ENCODE results near the gene TRMT44. TPM values are rescaled to one million over a fixed set of nuclear protein-coding genes. Genes with fewer than 3 reads are reported as not detected.

Gene TRMT44
- total and polyA plus RNA-seq, 7 experiments from 2014 or later = 13.8 to 33.7 (median 29.3) TPM

DNA sequence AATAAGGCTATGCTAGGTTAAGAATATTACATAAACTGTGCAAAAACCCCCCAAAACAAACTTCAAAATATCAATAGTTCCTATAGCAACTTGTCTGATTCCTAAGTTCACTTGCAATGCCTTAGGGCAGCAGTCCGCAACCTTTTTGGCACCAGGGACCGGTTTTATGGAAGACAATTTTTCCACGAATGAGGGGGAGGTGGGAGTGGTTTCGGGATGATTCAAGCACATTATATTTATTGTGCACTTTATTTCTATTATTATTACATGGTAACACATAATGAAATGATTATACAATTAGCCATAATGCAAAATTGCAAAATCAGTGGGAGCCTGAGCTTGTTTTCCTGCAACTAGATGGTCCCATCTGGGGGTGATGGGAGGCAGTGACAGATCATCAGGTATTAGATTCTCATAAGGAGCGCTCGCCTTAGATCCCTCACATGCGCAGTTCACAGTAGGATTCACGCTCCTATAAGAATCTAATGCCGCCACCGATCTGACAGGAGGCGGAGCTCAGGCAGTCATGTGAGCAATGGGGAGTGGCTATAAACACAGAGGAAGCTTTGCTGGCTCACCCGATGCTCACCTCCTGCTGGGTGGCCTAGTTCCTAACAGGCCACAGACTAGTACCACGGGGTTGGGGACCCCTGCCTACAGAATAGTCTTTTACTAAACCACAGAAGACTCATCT, 39.8 kb upstream of the TRMT44 start:
- ChIA-PET CTCF (no interaction called here), POLR2A (no interaction called here)
- Histone ChIP-seq H3K9me3 (ENCODE audit: control insufficient read depth in 2 of 3, low read length in 3 of 3) (no peaks in the 10 kb centered on the region), H3K4me3 (ENCODE audit: low read length) (no peak overlapping the region), H3K36me3 (ENCODE audit: control insufficient read depth in 2 of 3, insufficient read depth in 3 of 3, low read length in 3 of 3) (peaks cover 0 to 31% (median 0%) of the 10 kb centered on the region in 3 experiments), H3K27me3 (ENCODE audit: control insufficient read depth in 2 of 2, insufficient read depth in 2 of 2, low read length in 2 of 2) (no peaks in the 10 kb centered on the region), H3K27ac (ENCODE audit: low read depth, low read length) (no peak overlapping the region), H3K4me1 (ENCODE audit: control insufficient read depth in 2 of 2, insufficient read depth in 2 of 2, low read length in 2 of 2) (no peaks in the 10 kb centered on the region)
- no peak for DNase-seq
- Mint-ChIP-seq H3K4me3 (no peak overlapping the region), H3K9me3 (peaks cover 0 to 1% (median 0%) of the 10 kb centered on the region in 11 donors), H3K27ac (no peak overlapping the region), H3K36me3 (peaks cover 0 to 50% (median 9%) of the 10 kb centered on the region in 5 donors), H3K27me3 (no peaks in the 10 kb centered on the region), H3K4me1 (peaks cover 0 to 2% (median 0%) of the 10 kb centered on the region in 7 donors)
- ATAC-seq = no peak
- intact Hi-C loops (cut with micrococcal nuclease) = no loop called here

DNA sequence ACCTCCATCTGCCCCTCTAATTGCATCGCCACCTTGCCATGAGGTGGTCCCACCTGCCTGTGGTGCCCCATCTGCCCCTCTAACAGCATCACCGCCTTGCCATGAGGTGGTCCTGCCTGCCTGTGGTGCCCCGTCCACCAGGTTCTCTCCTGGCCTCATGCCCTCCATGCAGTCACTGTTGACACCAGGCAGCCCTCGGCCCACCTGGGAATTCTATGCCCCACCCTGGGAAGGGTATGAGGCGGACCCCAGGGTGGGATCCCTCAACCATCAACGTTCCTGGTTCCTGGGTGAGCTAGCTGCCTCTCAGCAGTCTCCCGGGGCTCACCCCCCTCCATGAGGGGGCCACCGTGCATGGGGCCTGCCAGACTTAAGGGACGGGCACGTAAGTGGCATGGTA, 38.9 kb upstream of the TRMT44 start:
- Histone ChIP-seq H3K36me3 (ENCODE audit: control insufficient read depth in 2 of 3, insufficient read depth in 3 of 3, low read length in 3 of 3) (peaks cover 0 to 38% (median 0%) of the 10 kb centered on the region in 3 experiments), H3K9me3 (ENCODE audit: control insufficient read depth in 2 of 3, low read length in 3 of 3) (no peaks in the 10 kb centered on the region), H3K4me1 (ENCODE audit: control insufficient read depth in 2 of 2, insufficient read depth in 2 of 2, low read length in 2 of 2) (no peaks in the 10 kb centered on the region), H3K27ac (ENCODE audit: low read depth, low read length) (no peak overlapping the region), H3K4me3 (ENCODE audit: low read length) (no peak overlapping the region), H3K27me3 (ENCODE audit: control insufficient read depth in 2 of 2, insufficient read depth in 2 of 2, low read length in 2 of 2) (no peaks in the 10 kb centered on the region)
- intact Hi-C loops (cut with micrococcal nuclease) = no loop called here
- ChIA-PET CTCF (interaction anchor here (1.1 to 2.6 kb wide), 3 partner anchors 15 to 225 kb away, joined by 3 to 15 read pairs (median 3); no protein-coding TSS in a partner anchor), POLR2A (no interaction called here)
- H3K27ac Mint-ChIP-seq = no peak overlapping the region
- H3K4me3 Mint-ChIP-seq = no peak overlapping the region
- peaks cover 0 to 2% (median 0%) of the 10 kb centered on the region in 7 donors for H3K4me1 Mint-ChIP-seq
- ATAC-seq = no peak
- no peak for DNase-seq
- no peaks in the 10 kb centered on the region for H3K27me3 Mint-ChIP-seq
- H3K36me3 Mint-ChIP-seq = peaks cover 0 to 54% (median 9%) of the 10 kb centered on the region in 5 donors
- peaks cover 0 to 1% (median 0%) of the 10 kb centered on the region in 11 donors for H3K9me3 Mint-ChIP-seq

DNA sequence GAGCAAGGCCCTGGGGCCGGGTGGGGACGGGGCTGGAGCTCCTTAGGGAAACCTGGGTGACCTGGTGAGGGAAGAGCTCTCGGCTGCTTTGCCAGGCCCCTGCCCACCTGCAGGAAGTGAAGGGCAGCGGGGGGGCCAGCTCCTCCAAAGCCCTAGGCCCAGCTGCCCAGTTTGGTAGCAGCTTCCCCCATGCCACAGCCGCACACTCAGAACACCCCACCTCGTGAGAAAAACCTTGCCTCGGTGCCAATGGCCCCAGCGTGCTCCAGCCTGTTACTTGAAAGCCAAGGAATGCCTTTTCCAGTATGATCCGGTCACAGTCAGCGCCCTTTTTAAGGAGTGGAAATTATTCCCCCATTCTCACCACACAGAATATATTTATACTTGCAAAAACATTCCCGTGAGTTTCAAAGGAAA, 38.4 kb upstream of the TRMT44 start:
- CTCF ChIA-PET = interaction anchor here (1.1 to 2.6 kb wide), 3 partner anchors 16 to 225 kb away, joined by 3 to 15 read pairs (median 3); no protein-coding TSS in a partner anchor
- ATAC-seq (no peak), DNase-seq (no peak)
- H3K27me3 ChIP-seq (ENCODE audit: control insufficient read depth in 2 of 2, insufficient read depth in 2 of 2, low read length in 2 of 2) = no peaks in the 10 kb centered on the region
- H3K4me1 Mint-ChIP-seq = peaks cover 0 to 2% (median 0%) of the 10 kb centered on the region in 7 donors
- H3K4me3 ChIP-seq (ENCODE audit: low read length) = no peak overlapping the region
- no peaks in the 10 kb centered on the region for H3K4me1 ChIP-seq (ENCODE audit: control insufficient read depth in 2 of 2, insufficient read depth in 2 of 2, low read length in 2 of 2)
- H3K9me3 ChIP-seq (ENCODE audit: control insufficient read depth in 2 of 3, low read length in 3 of 3) = no peaks in the 10 kb centered on the region
- intact Hi-C loops (cut with micrococcal nuclease) = no loop called here
- H3K4me3 Mint-ChIP-seq = no peak overlapping the region
- H3K27ac Mint-ChIP-seq = no peak overlapping the region
- H3K36me3 ChIP-seq (ENCODE audit: control insufficient read depth in 2 of 3, insufficient read depth in 3 of 3, low read length in 3 of 3) = peaks cover 0 to 38% (median 0%) of the 10 kb centered on the region in 3 experiments
- no peaks in the 10 kb centered on the region for H3K27me3 Mint-ChIP-seq
- peaks cover 0 to 1% (median 0%) of the 10 kb centered on the region in 11 donors for H3K9me3 Mint-ChIP-seq
- POLR2A ChIA-PET = no interaction called here
- H3K27ac ChIP-seq (ENCODE audit: low read depth, low read length) = no peak overlapping the region
- H3K36me3 Mint-ChIP-seq = peaks cover 0 to 50% (median 11%) of the 10 kb centered on the region in 5 donors

DNA sequence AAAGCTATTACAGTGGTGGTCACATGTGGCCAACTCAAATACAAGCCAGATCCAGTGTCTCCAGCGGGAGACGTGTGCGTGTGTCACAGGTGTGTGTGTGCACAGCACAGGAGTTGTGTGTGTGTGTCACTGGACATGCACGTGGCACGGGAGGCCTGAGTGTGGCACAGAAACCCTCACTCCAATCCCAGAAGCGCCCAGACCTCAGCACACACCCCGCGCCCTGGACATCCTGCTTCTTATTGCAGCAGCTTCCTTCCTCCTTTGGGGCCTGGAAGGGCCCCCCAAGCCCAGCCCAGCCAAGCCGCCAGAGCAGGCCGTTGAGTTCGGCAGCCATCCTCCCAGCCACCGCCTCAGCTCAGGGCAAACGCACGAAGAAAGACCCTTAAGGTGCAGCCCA, 37.9 kb upstream of the TRMT44 start:
- intact Hi-C loops (cut with micrococcal nuclease) = loop anchor here (1.0 kb wide), 3 partner anchors 135 to 225 kb away; no protein-coding TSS in a partner anchor
- ChIA-PET CTCF (interaction anchor here (0.7 to 2.6 kb wide), 5 partner anchors 16 to 226 kb away, joined by 3 to 15 read pairs (median 3); no protein-coding TSS in a partner anchor), POLR2A (no interaction called here)
- no peaks in the 10 kb centered on the region for H3K9me3 Mint-ChIP-seq
- peaks cover 0 to 47% (median 11%) of the 10 kb centered on the region in 5 donors for H3K36me3 Mint-ChIP-seq
- no peak overlapping the region for H3K4me3 Mint-ChIP-seq
- H3K27me3 ChIP-seq (ENCODE audit: control insufficient read depth in 2 of 2, insufficient read depth in 2 of 2, low read length in 2 of 2) = no peaks in the 10 kb centered on the region
- no peaks in the 10 kb centered on the region for H3K9me3 ChIP-seq (ENCODE audit: control insufficient read depth in 2 of 3, low read length in 3 of 3)
- H3K4me3 ChIP-seq (ENCODE audit: low read length) = no peak overlapping the region
- no peaks in the 10 kb centered on the region for H3K27me3 Mint-ChIP-seq
- no peaks in the 10 kb centered on the region for H3K4me1 ChIP-seq (ENCODE audit: control insufficient read depth in 2 of 2, insufficient read depth in 2 of 2, low read length in 2 of 2)
- H3K36me3 ChIP-seq (ENCODE audit: control insufficient read depth in 2 of 3, insufficient read depth in 3 of 3, low read length in 3 of 3) = peaks cover 0 to 40% (median 0%) of the 10 kb centered on the region in 3 experiments
- H3K4me1 Mint-ChIP-seq = peaks cover 0 to 2% (median 0%) of the 10 kb centered on the region in 7 donors
- H3K27ac ChIP-seq (ENCODE audit: low read depth, low read length) = no peak overlapping the region
- ATAC-seq (peak; percentile 47), DNase-seq (no peak)
- H3K27ac Mint-ChIP-seq = no peak overlapping the region

DNA sequence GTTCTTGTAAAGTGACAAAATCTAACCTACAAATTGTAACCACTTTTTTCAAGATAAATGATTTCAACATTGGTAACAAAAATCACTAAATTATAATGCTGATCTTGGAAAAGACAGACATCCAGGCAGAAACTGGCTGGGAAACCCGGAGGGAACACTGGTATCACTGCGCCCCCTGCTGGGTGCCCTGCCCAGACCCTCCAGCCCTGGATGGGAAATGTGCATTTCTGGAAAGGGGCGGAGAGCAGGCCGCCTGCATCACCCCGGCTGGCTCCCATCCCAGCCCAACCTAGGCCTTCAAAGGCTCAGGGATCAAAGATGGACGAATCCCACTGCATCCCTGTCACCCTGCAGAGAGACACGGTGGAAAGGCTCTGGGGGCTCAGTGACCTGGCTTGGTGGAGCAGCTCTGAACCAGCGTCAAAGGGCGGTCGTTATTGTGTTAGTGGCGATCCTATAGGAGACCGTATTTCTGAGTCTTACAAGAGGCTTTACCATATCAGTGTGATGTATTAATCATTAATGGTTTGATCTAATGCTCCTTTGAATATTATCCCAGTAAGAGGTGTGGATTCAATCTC, 37.3 kb upstream of the TRMT44 start:
- intact Hi-C loops (cut with micrococcal nuclease) = loop anchor here (1.0 kb wide), 3 partner anchors 136 to 226 kb away; no protein-coding TSS in a partner anchor
- Histone ChIP-seq H3K4me3 (ENCODE audit: low read length) (no peak overlapping the region), H3K27me3 (ENCODE audit: control insufficient read depth in 2 of 2, insufficient read depth in 2 of 2, low read length in 2 of 2) (no peaks in the 10 kb centered on the region), H3K36me3 (ENCODE audit: control insufficient read depth in 2 of 3, insufficient read depth in 3 of 3, low read length in 3 of 3) (peaks cover 0 to 43% (median 0%) of the 10 kb centered on the region in 3 experiments), H3K4me1 (ENCODE audit: control insufficient read depth in 2 of 2, insufficient read depth in 2 of 2, low read length in 2 of 2) (no peaks in the 10 kb centered on the region), H3K27ac (ENCODE audit: low read depth, low read length) (no peak overlapping the region), H3K9me3 (ENCODE audit: control insufficient read depth in 2 of 3, low read length in 3 of 3) (no peaks in the 10 kb centered on the region)
- Mint-ChIP-seq H3K4me1 (peaks cover 0 to 2% (median 0%) of the 10 kb centered on the region in 7 donors), H3K36me3 (peaks cover 0 to 43% (median 11%) of the 10 kb centered on the region in 5 donors), H3K9me3 (no peaks in the 10 kb centered on the region), H3K27ac (no peak overlapping the region), H3K4me3 (no peak overlapping the region), H3K27me3 (no peaks in the 10 kb centered on the region)
- ATAC-seq (peak; percentile 81), DNase-seq (peak in 7 of 9 donors; percentile 17 to 52 (median 33))
- ChIA-PET POLR2A (no interaction called here), CTCF (interaction anchor here (0.7 to 2.6 kb wide), 5 partner anchors 98 to 226 kb away, joined by 3 to 15 read pairs (median 3); no protein-coding TSS in a partner anchor)

DNA sequence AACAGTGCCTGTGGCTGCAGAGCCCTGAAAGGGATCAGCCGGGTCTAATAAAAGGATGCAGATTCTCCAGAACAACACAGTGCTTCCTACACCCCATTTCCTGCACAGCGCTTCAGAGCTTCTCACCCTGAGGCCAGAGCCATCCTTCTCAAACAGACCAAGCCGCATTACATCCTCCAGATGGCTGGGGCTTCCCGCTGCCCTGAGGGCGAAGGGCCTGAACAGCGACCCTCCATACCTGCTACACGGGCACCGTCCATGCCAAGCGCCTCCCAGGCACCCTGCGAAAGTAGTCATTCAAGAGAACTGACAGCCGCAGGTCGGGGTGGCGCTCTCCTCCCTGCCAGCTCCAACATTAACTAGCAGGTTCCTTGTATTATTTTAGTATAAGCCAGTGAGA, 36.6 kb upstream of the TRMT44 start:
- Histone ChIP-seq H3K27me3 (ENCODE audit: control insufficient read depth in 2 of 2, insufficient read depth in 2 of 2, low read length in 2 of 2) (no peaks in the 10 kb centered on the region), H3K9me3 (ENCODE audit: control insufficient read depth in 2 of 3, low read length in 3 of 3) (no peaks in the 10 kb centered on the region), H3K4me3 (ENCODE audit: low read length) (no peak overlapping the region), H3K4me1 (ENCODE audit: control insufficient read depth in 2 of 2, insufficient read depth in 2 of 2, low read length in 2 of 2) (no peaks in the 10 kb centered on the region), H3K27ac (ENCODE audit: low read depth, low read length) (no peak overlapping the region), H3K36me3 (ENCODE audit: control insufficient read depth in 2 of 3, insufficient read depth in 3 of 3, low read length in 3 of 3) (peaks cover 0 to 43% (median 0%) of the 10 kb centered on the region in 3 experiments)
- Mint-ChIP-seq H3K4me3 (no peak overlapping the region), H3K9me3 (no peaks in the 10 kb centered on the region), H3K27me3 (no peaks in the 10 kb centered on the region), H3K36me3 (peaks cover 0 to 37% (median 7%) of the 10 kb centered on the region in 5 donors), H3K27ac (no peak overlapping the region), H3K4me1 (peaks cover 0 to 2% (median 0%) of the 10 kb centered on the region in 7 donors)
- no peak for DNase-seq
- ChIA-PET POLR2A (no interaction called here), CTCF (interaction anchor here (0.9 to 2.6 kb wide), 2 partner anchors 159 to 227 kb away, joined by 3 to 15 read pairs; no protein-coding TSS in a partner anchor)
- no peak for ATAC-seq
- intact Hi-C loops (cut with micrococcal nuclease) = loop anchor here (1.0 kb wide), 3 partner anchors 137 to 227 kb away; no protein-coding TSS in a partner anchor
